UCSD-AML1 (cell line): ENCODE results near the gene YIF1A.
"Not testable (repeated sequence)": the region's sequence is repeated elsewhere in the genome, so short reads cannot be mapped to it uniquely, and the experiment has no call there.

ENCODE experiments used
- DNase-seq: peaks from one replicate; lab custom pipeline; 2025; ENCODE audit not compliant: unreplicated experiment; lab: John Stamatoyannopoulos, UW

YIF1A gene

DNA sequence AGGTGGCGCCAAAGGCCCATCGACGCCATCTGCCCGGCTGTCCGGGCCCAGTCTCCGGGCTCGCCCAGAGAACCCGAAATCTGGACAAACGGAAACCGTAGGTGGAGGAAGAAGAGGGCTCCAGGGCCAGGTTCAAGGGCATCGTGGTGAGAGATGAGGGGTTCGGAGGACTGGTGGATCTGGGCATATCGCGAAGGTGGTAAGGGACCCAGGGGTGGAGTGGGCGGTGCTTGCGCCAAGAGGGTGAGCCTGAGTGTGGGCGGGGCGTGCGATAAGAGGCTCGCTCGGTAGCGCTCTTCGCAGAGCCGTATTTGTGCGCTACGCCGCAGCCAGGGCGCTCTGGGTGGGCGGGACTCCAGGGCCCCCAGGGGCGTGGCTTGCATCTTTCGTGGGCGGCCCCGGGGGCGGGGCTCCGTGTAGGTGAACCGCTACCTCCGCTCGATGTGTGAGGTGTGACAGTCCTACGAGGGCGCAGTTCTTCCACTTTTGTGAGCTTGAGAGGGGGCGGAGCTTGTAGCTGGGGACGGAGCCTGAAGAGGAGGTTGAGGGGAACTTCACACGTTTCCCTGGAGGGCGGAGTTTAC is 23.1 kb upstream of the YIF1A start:
- DNase-seq = peak; percentile 95

DNA sequence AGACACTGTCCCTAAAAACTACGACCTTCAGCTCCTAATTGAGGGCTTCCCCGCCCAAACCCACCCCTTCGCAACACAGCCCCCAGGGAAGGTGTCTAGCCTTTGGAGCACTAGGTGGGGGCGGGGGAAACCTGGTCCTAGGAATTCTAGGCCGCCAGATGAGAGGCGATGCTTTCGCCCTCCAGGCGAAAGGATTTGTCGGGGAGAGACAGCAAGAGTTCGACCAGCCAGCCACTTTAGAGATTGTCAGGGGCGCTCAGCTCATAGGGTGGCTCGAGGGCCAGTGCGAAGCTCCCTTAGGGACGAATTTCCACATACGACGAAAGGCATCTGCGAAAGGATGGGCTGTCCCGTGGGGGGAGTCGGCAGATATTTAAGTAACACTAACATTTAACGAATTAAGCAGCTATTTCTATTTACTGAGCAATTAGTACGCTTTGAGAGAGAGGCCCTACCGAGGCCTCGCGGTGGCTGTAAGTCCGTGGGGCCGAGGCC is 22.6 kb upstream of the YIF1A start:
- no peak for DNase-seq

DNA sequence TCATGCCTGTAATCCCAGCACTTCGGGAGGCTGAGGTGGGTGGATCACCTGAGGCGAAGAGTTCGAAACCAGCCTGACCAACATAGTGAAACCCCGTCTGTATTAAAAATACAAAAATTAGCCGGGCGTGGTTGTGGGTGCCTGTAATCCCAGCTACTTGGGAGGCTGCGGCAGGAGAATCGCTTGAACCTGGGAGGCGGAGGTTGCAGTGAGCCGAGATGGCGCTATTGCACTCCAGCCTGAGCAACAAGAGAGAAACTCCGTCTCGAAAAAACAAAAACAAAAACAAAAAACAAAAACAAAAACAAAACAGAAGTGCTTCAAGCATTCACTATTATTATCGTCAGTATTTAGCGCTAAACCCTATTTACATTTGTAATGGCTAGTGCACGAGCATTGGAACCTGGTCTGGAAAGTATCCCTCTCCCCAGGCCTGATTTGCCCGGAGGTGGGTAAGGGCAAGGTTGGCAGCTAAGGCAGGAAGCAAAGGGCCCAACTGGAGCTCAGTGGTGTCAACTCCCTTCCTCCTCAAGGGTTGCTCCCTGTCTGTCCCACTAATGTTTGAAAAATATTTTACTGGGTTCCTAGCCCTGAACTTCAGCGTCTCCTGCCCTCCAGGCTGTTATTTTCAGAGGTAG is 22.0 kb upstream of the YIF1A start:
- DNase-seq = not testable (repeated sequence)

DNA sequence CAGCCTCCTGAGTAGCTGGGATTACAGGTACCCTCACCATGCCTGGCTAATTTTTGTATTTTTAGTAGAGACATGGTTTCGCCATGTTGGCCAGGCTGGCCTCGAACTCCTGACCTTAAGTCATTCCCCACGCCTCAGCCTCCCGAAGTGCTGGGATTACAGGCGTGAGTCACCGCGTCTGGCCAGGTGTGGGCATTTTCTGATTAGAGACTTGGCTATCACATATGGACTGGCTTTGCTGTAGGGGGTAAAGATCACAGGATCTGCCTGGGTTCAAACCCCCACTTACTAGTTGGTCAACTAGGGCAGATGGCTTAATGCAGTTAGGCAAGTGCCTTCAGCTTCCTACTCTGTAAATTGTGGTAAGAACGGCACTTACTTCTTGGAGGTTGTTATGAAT is 21.4 kb upstream of the YIF1A start:
- no peak for DNase-seq

DNA sequence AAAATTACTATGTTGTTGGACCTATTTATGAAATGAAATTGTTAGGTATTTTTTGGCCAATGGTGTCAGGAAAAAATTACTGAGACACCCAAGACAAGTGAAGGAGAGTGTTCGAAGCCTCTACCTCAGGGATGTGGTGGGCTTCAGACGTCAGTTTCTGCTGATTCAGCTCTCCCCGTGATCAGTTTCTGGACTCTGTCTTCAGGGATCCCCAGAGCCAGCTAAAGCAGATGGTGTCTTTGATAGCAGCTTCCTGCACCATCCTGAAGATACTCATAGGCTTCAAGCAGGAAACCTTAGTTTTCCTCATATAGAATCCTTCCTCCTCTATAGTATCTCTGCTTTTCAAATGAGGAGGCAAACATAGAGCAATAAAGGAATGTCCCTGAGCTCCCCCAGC is 20.5 kb upstream of the YIF1A start:
- no peak for DNase-seq

DNA sequence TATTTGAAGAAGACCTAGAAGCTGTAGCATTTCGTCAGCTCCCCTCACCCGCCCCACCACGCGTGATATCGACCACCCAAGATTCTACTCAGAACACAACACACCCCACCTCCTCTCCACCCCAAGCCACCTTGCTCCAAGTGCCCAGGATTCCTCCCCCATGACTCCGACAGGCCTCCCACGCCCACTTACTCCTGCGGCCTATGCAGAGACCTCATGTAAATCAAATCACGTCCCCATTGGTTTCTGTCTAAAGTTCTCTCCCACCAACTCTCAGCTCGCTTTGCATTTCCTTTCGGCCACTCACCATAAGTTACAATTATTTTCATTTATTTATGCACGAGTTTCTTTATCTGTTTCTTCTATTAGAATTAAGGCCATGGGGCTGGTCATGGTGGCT is 13.7 kb upstream of the YIF1A start:
- DNase-seq = no peak

DNA sequence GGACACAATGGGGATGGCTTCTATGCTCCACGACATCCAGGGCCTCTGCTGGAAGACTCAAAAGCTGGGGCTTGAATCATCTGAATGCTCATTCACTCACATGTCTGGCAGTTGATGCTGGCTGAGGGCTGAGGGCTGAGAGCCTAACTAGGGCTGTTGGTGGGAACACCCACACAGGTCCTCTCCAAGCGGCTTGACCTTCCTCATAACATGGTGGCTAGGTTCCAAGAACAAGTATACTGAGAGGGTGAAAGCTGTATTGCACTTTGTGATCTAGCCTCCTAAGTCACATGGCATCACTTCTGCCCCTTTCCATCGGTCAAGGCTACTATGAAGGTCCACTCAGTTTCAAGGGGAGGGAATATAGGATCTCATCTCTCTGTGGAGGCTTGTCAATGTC is 10.2 kb upstream of the YIF1A start:
- DNase-seq = no peak

DNA sequence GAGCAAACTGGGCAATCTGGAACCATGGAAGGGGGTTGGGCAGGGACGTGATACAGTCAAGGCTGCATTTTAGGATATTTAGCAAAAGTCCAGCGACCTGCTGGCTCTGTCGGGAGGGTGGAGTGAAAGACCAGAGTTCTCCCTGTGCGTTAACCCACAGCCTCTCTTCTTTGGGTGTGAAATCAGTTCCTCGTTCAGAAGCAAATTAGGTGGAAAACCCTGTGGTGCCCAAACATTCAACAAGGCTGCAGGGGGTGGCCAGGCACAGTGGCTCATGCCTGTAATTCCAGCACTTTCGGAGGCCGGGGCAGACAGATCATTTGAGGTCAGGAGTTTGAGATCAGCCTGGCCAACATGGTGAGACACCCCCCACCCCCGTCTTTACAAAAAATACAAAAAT is 8.7 kb upstream of the YIF1A start:
- DNase-seq = no peak

DNA sequence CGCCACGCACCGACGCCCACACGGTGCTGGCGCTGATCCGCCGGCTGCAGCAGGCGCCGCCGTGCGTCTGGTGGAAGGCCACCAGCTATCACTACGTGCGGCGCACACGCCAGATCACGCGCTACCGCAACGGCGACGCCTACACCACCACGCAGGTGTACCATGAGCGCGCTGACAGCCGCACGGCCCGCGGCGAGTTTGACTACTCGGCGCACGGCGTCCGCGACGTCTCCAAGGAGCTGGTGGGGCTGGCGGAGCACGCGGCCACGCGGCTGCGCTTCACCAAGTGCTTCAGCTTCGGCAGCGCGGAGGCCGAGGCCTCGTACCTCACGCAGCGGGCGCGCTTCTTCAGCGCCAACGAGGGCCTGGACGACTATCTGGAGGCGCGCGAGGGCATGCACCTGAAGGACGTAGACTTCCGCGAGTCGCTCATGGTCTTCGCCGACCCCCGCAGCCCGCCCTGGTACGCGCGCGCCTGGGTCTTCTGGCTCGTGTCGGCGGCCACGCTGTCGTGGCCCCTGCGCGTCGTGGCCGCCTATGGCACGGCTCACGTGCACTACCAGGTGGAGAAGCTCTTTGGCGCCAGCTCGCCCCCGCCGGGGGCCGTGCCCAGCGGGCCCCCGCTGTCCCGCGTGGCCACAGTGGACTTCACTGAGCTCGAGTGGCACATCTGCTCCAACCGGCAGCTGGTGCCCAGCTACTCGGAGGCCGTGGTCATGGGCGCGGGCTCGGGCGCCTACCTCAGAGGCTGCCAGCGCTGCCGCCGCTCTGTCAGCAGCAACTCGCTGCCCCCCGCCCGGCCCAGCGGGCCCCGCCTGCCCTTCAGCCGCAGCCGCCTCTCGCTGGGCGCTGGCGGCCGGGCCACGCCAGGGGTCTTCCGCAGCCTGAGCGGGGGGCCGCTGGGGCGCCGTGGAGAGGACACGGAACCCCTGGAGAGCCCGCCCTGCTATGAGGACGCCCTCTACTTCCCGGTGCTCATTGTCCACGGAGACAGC is 6.0 kb upstream of the YIF1A start:
- DNase-seq = no peak

DNA sequence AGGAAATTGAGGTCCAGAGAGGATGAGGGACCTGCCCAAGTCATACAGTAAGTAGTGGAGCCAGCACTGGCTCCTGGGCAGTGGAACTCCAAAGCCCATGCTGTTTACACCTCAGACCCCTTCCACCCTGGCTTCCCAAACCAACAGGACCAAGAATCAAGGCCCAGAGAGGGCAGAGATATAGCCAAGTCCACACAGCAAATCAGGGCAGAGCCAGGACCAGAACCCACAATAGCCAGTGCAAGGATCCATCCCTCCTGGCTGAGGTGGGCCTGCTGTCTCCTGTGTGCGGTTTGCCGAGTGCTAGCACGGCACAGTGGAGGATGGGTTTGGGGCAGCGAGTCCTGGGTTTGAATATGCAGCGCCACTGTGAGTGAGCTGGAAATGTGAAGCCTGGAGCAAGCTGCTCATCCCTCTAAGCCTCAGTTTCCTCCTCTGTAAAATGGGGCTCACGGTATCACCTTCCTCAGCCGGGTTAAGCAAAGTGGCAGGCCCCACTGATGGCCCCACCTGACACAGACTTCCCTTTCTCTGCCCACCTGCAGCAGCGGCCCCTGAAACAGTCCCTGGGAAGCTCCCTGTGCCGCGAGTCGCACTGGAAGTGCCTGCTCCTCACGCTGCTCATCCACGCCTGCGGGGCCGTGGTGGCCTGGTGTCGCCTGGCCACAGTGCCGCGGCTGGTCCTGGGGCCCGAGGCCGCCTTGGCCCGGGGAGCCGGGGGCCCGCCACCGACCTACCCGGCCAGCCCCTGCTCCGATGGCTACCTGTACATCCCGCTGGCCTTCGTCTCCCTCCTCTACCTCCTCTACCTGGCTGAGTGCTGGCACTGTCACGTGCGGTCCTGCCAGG is 5.1 kb upstream of the YIF1A start:
- no peak for DNase-seq

DNA sequence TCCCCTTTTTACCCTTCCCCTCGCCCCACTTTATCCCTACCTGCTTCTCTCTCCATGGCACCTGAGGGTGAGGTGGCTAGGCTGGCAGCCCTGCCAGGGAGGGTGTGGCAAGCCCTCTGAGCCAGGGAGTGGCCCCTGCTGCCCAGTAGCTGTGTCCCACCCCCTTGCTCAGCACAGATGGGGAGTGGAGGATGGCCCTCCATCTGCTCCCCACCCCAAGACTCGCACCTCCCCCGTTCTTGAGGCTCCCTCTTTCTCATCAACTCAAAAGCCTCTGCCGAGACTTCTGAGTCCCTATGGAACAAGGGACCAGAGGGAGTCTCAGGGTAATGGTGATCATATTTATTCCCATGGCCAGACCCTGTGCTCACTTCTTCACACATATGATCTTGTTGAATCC is 4.4 kb upstream of the YIF1A start:
- no peak for DNase-seq

DNA sequence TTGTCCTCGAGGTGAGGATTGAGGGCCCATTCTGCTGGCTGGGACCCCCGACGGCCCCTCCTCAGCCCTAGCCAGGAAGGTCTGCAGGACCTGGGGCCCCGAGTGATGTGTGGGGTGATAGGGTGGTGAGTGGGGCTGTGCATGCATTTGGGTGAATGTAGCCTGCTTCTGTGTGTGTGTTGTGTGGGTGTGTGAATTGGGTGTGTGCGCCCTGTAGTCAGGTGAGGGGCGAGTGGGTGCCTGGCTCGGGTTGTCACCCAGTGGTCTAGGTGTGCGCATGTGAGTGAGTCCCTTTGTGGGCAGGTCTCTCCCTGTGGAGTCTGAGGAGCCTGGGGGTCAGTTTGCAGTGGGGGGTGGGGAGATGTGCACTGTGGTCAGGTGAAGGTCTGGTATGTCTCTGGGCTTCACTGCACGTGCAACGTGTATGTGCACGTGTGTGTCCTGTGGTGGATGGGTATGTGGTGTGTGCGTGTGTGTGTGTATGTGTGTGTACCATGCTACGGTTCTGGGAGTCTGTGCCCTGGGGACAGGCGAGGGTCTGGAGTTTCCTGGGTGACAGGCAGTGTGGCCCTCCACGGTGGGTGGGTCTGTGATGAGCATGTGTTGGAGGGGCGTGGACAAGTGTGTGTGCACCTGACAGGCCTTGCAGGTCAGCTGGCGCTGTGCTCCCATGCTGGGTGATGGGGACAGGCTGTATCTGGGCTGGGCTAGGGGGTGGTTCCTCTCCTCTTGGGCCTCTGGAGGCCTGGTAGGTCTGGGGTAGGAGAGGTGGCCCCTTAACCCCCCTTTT is 3.8 kb upstream of the YIF1A start:
- DNase-seq = no peak

DNA sequence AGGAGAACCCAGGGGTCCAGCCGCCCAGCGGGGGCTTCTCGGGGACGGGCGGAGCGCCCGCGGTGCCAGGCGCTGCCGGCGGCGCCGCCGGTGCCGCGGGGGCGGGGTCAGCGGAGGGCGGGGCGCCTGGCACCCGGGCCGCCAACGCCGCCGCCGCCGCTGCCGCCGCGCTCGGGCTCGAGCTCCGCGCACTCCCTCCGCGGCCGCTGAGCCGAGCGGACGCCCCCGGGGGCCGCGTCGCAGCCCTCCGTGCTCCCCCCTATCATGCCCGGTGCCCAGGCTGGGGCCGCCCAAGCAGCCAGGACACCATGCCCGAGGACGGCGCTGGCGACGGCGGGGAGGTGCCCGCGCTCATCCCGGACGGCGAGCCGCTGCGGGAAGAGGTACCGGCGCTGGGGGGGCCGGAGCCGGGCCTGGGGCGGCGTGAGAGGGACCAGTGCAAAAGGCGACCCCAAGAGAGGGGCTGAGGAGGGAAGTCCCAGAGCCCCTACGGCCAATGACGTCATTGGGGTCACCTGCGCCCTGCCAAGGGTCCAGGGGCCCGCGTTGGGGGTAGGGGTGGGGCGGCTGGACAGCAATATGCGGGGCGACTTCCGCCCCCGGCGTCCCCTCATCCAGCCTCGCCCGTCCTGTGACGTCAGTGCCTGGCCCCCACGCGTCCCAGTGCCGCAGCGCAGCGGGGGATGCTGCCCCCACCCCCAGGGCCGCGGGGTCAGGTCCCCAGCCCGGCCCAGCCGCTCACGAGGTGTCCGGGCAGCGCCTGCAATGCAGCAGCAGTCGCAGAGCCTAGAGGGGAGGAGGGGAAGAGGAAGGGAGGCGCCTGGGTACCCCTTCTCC is 3.0 kb upstream of the YIF1A start, which contains the start of gene TMEM151A:
Gene TMEM151A, plus strand, starts transcription at position 189 of the 837 bp plus-strand sequence. Its CDS starts 120 bp downstream, at position 309.
- DNase-seq = no peak

DNA sequence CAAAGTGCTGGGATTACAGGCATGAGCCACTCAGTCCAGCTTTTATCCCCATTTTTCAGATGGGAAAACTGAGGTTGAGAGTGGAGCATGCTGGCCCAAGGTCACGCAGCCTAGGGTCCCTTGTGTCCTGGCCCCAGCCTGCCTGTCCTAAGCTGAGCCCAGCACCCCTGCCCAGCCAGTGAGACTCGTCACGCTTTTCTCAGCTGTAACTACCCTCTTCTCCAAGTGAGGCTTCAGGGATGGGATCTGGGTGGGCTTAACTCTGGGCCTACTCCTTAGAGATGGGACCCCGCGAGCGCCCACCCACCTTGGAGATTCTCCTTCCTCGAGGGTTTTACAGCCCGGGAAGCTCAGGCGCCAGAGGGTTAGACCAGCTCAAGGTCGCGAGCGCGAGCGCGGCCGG is 2.4 kb upstream of the YIF1A start:
- DNase-seq = no peak

DNA sequence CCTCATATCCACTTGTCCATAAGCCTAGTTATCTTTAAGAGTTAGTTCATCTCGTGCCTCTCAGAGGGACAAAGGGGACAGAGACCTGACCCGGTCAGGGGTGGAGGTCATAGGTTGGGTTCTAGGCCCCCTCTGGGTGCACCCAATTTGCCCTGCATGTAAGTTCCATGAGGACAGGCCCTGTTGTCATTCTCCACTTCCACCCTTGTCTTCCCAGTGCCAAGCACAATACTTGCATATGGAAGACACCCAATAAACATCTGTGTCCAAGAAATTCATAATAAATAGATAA is 1.3 kb upstream of the YIF1A start:
- DNase-seq = no peak

DNA sequence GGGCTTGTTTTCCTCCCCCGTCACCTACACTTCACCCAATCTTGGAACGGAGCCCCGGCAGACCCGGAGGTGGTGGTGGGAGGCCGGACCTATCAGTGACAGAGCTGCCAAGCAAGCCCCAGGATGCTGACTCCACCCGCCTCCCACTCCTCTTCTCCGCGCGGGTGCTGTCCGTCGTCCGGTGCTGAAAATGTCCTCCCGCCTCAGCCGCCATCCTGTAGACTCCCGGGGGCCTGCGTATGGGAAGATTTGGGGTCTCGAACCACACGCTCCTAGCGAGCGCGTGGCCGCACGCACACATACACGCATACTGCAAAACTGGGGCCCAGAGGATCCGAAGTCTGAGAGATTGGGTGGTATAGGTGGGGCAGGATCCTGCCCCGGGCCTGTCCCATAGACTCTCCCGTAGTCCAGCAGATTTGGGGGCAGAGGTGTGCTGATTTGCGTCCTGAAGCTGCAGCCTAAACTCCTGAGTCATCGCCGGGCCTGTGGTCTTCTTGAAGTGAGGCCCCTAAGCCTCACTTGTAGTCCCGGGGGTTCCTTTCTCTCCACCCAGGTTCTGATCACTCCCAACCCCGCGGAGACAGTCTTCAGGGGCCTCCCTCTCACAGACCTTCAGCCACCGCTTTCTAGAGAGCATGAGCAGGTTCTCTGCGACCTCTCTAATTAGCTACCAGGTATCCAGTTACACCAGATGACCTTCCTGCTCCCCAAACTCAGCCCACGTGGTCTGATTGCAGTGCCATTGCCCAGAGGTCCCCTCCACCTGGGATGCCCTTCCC is 796 bp upstream of the YIF1A start:
- DNase-seq = peak; percentile 90

DNA sequence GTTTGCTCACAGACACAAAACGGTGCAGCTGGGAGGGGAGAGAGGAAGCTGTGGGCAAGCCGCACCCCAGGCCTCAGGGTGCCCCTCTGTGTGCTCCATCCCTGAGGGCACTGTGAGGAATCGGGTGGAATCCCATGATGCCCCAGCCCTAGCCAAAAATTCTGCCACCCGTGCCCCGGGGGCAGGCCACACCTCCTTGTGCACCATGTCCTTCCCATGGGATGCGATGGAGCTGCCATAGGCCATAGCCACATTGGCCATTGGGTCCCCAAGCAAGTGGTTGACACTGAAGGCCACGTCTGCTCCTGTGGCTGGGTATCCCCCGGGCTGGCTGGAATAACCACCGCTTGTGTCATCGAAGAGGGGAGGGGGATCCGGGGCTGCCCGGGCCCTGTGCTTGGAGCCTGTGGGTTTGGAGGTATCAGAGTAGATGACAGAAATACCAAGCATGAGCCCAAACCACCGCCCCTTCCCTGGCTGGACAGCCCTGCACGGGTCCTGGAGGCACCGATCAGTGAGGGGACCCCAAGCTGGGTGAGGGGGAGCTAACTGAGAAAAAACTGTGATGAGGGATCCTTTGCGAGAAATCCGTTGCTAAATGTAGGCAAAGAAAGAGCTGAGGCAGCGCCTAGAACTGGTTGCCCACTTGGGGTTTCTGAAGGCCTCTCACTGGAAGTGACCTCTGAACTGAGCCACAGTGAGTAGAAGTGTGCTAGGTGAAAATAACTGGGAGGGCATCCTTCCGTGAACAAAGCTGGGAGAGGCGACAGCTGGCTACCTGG is 863 bp downstream of the YIF1A start:
- no peak for DNase-seq
